Neural progenitor cell (in vitro differentiated cells): ENCODE measurements around the gene OR6N1. TPM values are rescaled to one million over a fixed set of nuclear protein-coding genes. Genes with fewer than 3 reads are reported as not detected.

ENCODE experiments used
- DNase-seq: peaks from one replicate; pipeline ENCODE4 v3.0.0-alpha.2; 2016; ENCODE audit warnings: low spot score
- H2AFZ ChIP-seq: fragments of 200-600 bp; sonication (generic); replicated peaks from 2 replicates; pipeline ENCODE4 v1.6.1; 2016; ENCODE audit warnings: antibody characterized with exemption
- H3F3A ChIP-seq: fragments of 200-600 bp; sonication (generic); 2 replicates; pipeline ENCODE4 v1.6.1; 2016; ENCODE audit warnings: antibody characterized with exemption, low read depth
- H3K27ac ChIP-seq: fragments of 200-600 bp; sonication (generic); 2 replicates; pipeline ENCODE4 v1.5.1; 2016; ENCODE audit warnings: mild to moderate bottlenecking
- H3K27me3 ChIP-seq: fragments of 200-600 bp; sonication (generic); 2 replicates; pipeline ENCODE4 v1.6.1; 2016; ENCODE audit warnings: mild to moderate bottlenecking, moderate library complexity
- H3K36me3 ChIP-seq: fragments of 200-600 bp; sonication (generic); 2 replicates; pipeline ENCODE4 v1.5.1; 2016
- H3K4me1 ChIP-seq: fragments of 200-600 bp; sonication (generic); 2 replicates; pipeline ENCODE4 v1.6.1; 2016; ENCODE audit warnings: mixed run types
- H3K4me2 ChIP-seq: fragments of 200-600 bp; sonication (generic); 2 replicates; pipeline ENCODE4 v1.6.1; 2016
- H3K4me3 ChIP-seq: fragments of 200-600 bp; sonication (generic); 2 replicates; pipeline ENCODE4 v1.5.1; 2016
- H3K79me2 ChIP-seq: fragments of 200-600 bp; sonication (generic); 2 replicates; pipeline ENCODE4 v1.6.1; 2016; ENCODE audit warnings: low read depth
- H3K9ac ChIP-seq: fragments of 200-600 bp; sonication (generic); 2 replicates; pipeline ENCODE4 v1.6.1; 2016
- H3K9me3 ChIP-seq: fragments of 200-600 bp; sonication (generic); 2 replicates; pipeline ENCODE4 v1.5.1; 2016; ENCODE audit warnings: low read depth
- H4K20me1 ChIP-seq: fragments of 200-600 bp; sonication (generic); 2 replicates; pipeline ENCODE4 v1.6.1; 2016; ENCODE audit warnings: low read depth
- H3K27ac Mint-ChIP-seq: 3 replicates; pipeline ENCODE4 v1.8.0; 2021; ENCODE audit warnings: mixed read lengths
- H3K27me3 Mint-ChIP-seq: 2 replicates; pipeline ENCODE4 v1.8.0; 2022; ENCODE audit warnings: low read depth, mild to moderate bottlenecking, inconsistent platforms, moderate library complexity, mixed read lengths; ENCODE audit not compliant: insufficient read depth
- H3K36me3 Mint-ChIP-seq: 3 replicates; pipeline ENCODE4 v1.8.0; 2021; ENCODE audit warnings: mixed read lengths
- H3K4me1 Mint-ChIP-seq: 3 replicates; pipeline ENCODE4 v1.8.0; 2021; ENCODE audit warnings: mixed read lengths
- H3K4me3 Mint-ChIP-seq: 3 replicates; pipeline ENCODE4 v1.8.0; 2021; ENCODE audit warnings: mild to moderate bottlenecking, moderate library complexity, mixed read lengths
- H3K9me3 Mint-ChIP-seq: 3 replicates; pipeline ENCODE4 v1.8.0; 2020; ENCODE audit warnings: mixed read lengths
- EZH2 ChIP-seq: fragments of 200-600 bp; sonication (generic); IDR thresholded peaks from 2 replicates; pipeline ENCODE4 v1.6.1; 2017; ENCODE audit warnings: antibody characterized with exemption, mild to moderate bottlenecking, moderate library complexity
- EZH2phosphoT487 ChIP-seq: fragments of 200-600 bp; sonication (generic); IDR thresholded peaks from 2 replicates; pipeline ENCODE4 v1.6.1; 2017; ENCODE audit warnings: antibody characterized with exemption
- total RNA-seq: library from RNA; depleted of rRNA; stranded (reverse); fragments of >200 nt; gene quantifications from 2 replicates; pipeline ENCODE4 v1.2.3, GENCODE V29; 2015; ENCODE audit warnings: low replicate concordance
- TF ChIP-seq, protein P1 (sequence below): fragments of 200-600 bp; sonication (generic); IDR thresholded peaks from 2 replicates; pipeline ENCODE4 v1.5.1; 2017; ENCODE audit warnings: antibody characterized with exemption, mild to moderate bottlenecking

The OR6N1 gene
- total RNA-seq, 1 donor from 2014 or later = not detected

- H2AFZ ChIP-seq = no peak overlapping the region
- H3K27ac ChIP-seq = no peak overlapping the region
Observed at GRCh38 chr1:158732524-158732923, 39.5 kb downstream of the OR6N1 start.

DNA sequence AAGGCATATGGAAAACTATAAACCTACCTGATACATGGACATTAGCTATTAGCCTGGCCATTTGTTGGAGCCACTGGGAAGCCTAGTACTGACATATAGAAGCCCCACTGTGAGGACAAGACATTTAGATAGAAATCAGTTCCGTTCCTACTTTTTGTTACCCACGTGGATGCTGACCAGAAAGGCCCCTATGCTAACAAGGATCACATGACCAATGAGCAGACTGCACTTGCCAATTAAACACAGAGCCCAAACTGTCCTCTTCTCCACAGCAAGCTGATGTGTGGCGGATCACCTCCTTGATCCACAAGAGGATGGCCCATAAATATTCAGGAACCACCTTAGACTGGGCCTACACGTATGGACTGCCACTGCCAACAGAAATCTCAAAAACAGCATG lies 40.3 kb downstream of the OR6N1 start:
- no peak overlapping the region for H3K4me3 ChIP-seq
- H3K4me1 Mint-ChIP-seq = no peaks in the 10 kb centered on the region
- no peaks in the 10 kb centered on the region for H3F3A ChIP-seq
- H3K27me3 Mint-ChIP-seq = peaks cover 2% of the 10 kb centered on the region
- DNase-seq = no peak
- H3K4me3 Mint-ChIP-seq = no peak overlapping the region
- no peaks in the 10 kb centered on the region for H3K4me1 ChIP-seq
- no peaks in the 10 kb centered on the region for H3K27me3 ChIP-seq
- H3K4me2 ChIP-seq = no peak overlapping the region
- H3K36me3 ChIP-seq = no peaks in the 10 kb centered on the region
- no peaks in the 10 kb centered on the region for H3K79me2 ChIP-seq
- no peaks in the 10 kb centered on the region for H3K9me3 Mint-ChIP-seq
- TF ChIP-seq EZH2 (no peak), EZH2phosphoT487 (no peak)
- TF ChIP-seq, protein P1, sequence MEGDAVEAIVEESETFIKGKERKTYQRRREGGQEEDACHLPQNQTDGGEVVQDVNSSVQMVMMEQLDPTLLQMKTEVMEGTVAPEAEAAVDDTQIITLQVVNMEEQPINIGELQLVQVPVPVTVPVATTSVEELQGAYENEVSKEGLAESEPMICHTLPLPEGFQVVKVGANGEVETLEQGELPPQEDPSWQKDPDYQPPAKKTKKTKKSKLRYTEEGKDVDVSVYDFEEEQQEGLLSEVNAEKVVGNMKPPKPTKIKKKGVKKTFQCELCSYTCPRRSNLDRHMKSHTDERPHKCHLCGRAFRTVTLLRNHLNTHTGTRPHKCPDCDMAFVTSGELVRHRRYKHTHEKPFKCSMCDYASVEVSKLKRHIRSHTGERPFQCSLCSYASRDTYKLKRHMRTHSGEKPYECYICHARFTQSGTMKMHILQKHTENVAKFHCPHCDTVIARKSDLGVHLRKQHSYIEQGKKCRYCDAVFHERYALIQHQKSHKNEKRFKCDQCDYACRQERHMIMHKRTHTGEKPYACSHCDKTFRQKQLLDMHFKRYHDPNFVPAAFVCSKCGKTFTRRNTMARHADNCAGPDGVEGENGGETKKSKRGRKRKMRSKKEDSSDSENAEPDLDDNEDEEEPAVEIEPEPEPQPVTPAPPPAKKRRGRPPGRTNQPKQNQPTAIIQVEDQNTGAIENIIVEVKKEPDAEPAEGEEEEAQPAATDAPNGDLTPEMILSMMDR = no peak
- no peak overlapping the region for H3K27ac Mint-ChIP-seq
- no peaks in the 10 kb centered on the region for H3K36me3 Mint-ChIP-seq
- H3K27ac ChIP-seq = no peak overlapping the region
- no peaks in the 10 kb centered on the region for H4K20me1 ChIP-seq
- H2AFZ ChIP-seq = no peak overlapping the region
- H3K9me3 ChIP-seq = no peaks in the 10 kb centered on the region
- H3K9ac ChIP-seq = no peak overlapping the region

More at GRCh38 chr1:158732524-158732923, 39.5 kb downstream of the OR6N1 start:
- Mint-ChIP-seq H3K36me3 (no peaks in the 10 kb centered on the region), H3K4me1 (no peaks in the 10 kb centered on the region), H3K4me3 (no peak overlapping the region), H3K27ac (no peak overlapping the region), H3K9me3 (no peaks in the 10 kb centered on the region), H3K27me3 (peaks cover 2% of the 10 kb centered on the region)
- H3K4me2 ChIP-seq = no peak overlapping the region
- H3K79me2 ChIP-seq = no peaks in the 10 kb centered on the region
- no peaks in the 10 kb centered on the region for H4K20me1 ChIP-seq
- no peaks in the 10 kb centered on the region for H3K27me3 ChIP-seq
- no peaks in the 10 kb centered on the region for H3K9me3 ChIP-seq
- H3K4me1 ChIP-seq = no peaks in the 10 kb centered on the region
- H3K9ac ChIP-seq = no peak overlapping the region
- DNase-seq = no peak
- no peaks in the 10 kb centered on the region for H3F3A ChIP-seq
- H3K36me3 ChIP-seq = no peaks in the 10 kb centered on the region
- TF ChIP-seq EZH2phosphoT487 = no peak
- no peak for TF ChIP-seq EZH2
- TF ChIP-seq, protein P1 = no peak
- no peak overlapping the region for H3K4me3 ChIP-seq

DNA sequence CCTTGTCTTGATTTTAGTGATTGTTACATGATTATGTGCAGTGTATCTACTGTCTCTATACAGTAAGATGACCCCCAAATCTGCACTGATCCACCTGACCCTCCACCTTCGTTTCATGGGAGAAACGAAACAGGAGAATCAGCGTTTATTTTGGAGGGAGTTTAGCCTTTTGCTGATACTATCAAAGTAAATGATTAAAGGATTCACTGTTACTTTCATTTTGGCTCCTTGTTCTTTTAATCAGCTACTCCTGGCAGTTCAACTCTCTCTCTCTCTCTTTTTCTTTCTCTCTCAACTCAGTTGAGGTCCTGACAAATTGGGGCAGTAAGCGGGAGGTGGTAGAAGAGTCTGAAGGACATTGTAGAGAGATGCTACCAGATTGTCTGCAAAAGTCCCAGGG lies 41.5 kb downstream of the OR6N1 start:
- peaks cover 2% of the 10 kb centered on the region for H3K27me3 Mint-ChIP-seq
- H3K4me1 Mint-ChIP-seq = no peaks in the 10 kb centered on the region
- no peaks in the 10 kb centered on the region for H3K79me2 ChIP-seq
- H3K9me3 ChIP-seq = no peaks in the 10 kb centered on the region
- no peak overlapping the region for H3K27ac ChIP-seq
- no peak overlapping the region for H3K4me3 ChIP-seq
- no peaks in the 10 kb centered on the region for H3K27me3 ChIP-seq
- DNase-seq = no peak
- H3K4me2 ChIP-seq = no peak overlapping the region
- no peaks in the 10 kb centered on the region for H3K36me3 Mint-ChIP-seq
- no peak overlapping the region for H3K27ac Mint-ChIP-seq
- no peaks in the 10 kb centered on the region for H3K36me3 ChIP-seq
- no peak for TF ChIP-seq EZH2
- no peak for TF ChIP-seq EZH2phosphoT487
- TF ChIP-seq, protein P1 = no peak
- no peaks in the 10 kb centered on the region for H4K20me1 ChIP-seq
- H3F3A ChIP-seq = no peaks in the 10 kb centered on the region
- no peak overlapping the region for H3K4me3 Mint-ChIP-seq
- H3K4me1 ChIP-seq = no peaks in the 10 kb centered on the region
- no peaks in the 10 kb centered on the region for H3K9me3 Mint-ChIP-seq
- no peak overlapping the region for H3K9ac ChIP-seq
- H2AFZ ChIP-seq = no peak overlapping the region
